ENCODE results near the gene PPME1. TPM values are rescaled to one million over a fixed set of nuclear protein-coding genes. Genes with fewer than 3 reads are reported as not detected.

The PPME1 gene
- total RNA-seq, 2 experiments from 2014 or later, result 13.7 to 16.3 TPM

GRCh38 chr11:74288911-74289310 lies 117.8 kb downstream of the PPME1 start:
- Histone ChIP-seq H3K4me1 (ENCODE audit: insufficient read depth, low read length) (no peaks in the 10 kb centered on the region), H3K9me3 (ENCODE audit: control insufficient read depth in 1 of 2, insufficient read depth in 1 of 2, low read length in 2 of 2) (no peaks in the 10 kb centered on the region), H3K4me3 (ENCODE audit: low read length) (no peak overlapping the region), H3K36me3 (ENCODE audit: insufficient read depth, low read length) (no peaks in the 10 kb centered on the region), H3K27me3 (ENCODE audit: control insufficient read depth in 1 of 2, insufficient read depth in 2 of 2, low read length in 2 of 2) (no peaks in the 10 kb centered on the region), H3K27ac (ENCODE audit: low read depth in 1 of 2, low read length in 2 of 2) (no peak overlapping the region)
- Mint-ChIP-seq H3K27me3 (no peaks in the 10 kb centered on the region), H3K9me3 (no peaks in the 10 kb centered on the region), H3K27ac (no peak overlapping the region), H3K36me3 (ENCODE audit: low read depth) (no peaks in the 10 kb centered on the region), H3K4me1 (ENCODE audit: low read depth) (peaks cover 5% of the 10 kb centered on the region), H3K4me3 (no peak overlapping the region)
- ATAC-seq (ENCODE audit: poor library complexity) (no peak), DNase-seq (peak in 2 of 14 experiments; percentile 13 to 29)
- intact Hi-C loops (cut with DNase I, micrococcal nuclease), result no loop called here
- POLR2A ChIA-PET, result no interaction called here
- no peak for TF ChIP-seq CTCF (IDR thresholded peaks at IDR 0.05)
- CTCF ChIA-PET, result no interaction called here

GRCh38 chr11:74297484-74297883 lies 126.4 kb downstream of the PPME1 start:
- no peak overlapping the region for H3K27ac ChIP-seq (ENCODE audit: low read depth in 1 of 2, low read length in 2 of 2)
- no peak for DNase-seq
- Mint-ChIP-seq H3K27ac (no peak overlapping the region), H3K4me3 (no peak overlapping the region), H3K36me3 (ENCODE audit: low read depth) (no peaks in the 10 kb centered on the region), H3K9me3 (no peaks in the 10 kb centered on the region), H3K4me1 (ENCODE audit: low read depth) (peaks cover 11% of the 10 kb centered on the region), H3K27me3 (no peaks in the 10 kb centered on the region)
- no peaks in the 10 kb centered on the region for H3K4me1 ChIP-seq (ENCODE audit: insufficient read depth, low read length)
- H3K9me3 ChIP-seq (ENCODE audit: control insufficient read depth in 1 of 2, insufficient read depth in 1 of 2, low read length in 2 of 2), result no peaks in the 10 kb centered on the region
- H3K27me3 ChIP-seq (ENCODE audit: control insufficient read depth in 1 of 2, insufficient read depth in 2 of 2, low read length in 2 of 2), result no peaks in the 10 kb centered on the region
- intact Hi-C loops (cut with DNase I, micrococcal nuclease), result no loop called here
- TF ChIP-seq CTCF (IDR thresholded peaks at IDR 0.05), result no peak
- no peaks in the 10 kb centered on the region for H3K36me3 ChIP-seq (ENCODE audit: insufficient read depth, low read length)
- H3K4me3 ChIP-seq (ENCODE audit: low read length), result no peak overlapping the region
- CTCF ChIA-PET, result no interaction called here
- POLR2A ChIA-PET, result interaction anchor here (0.9 kb wide), 1 partner anchor 10 kb away, joined by 3 read pairs; no protein-coding TSS in a partner anchor
- no peak for ATAC-seq (ENCODE audit: poor library complexity)

GRCh38 chr11:74299015-74299414 lies 127.9 kb downstream of the PPME1 start:
- Mint-ChIP-seq H3K9me3 (no peaks in the 10 kb centered on the region), H3K4me3 (no peak overlapping the region), H3K4me1 (ENCODE audit: low read depth) (peaks cover 11% of the 10 kb centered on the region), H3K27me3 (peaks cover under 1% of the 10 kb centered on the region), H3K36me3 (ENCODE audit: low read depth) (no peaks in the 10 kb centered on the region), H3K27ac (no peak overlapping the region)
- no peaks in the 10 kb centered on the region for H3K4me1 ChIP-seq (ENCODE audit: insufficient read depth, low read length)
- intact Hi-C loops (cut with DNase I, micrococcal nuclease), result no loop called here
- ChIA-PET POLR2A (no interaction called here), CTCF (no interaction called here)
- no peak overlapping the region for H3K4me3 ChIP-seq (ENCODE audit: low read length)
- ATAC-seq (ENCODE audit: poor library complexity) (no peak), DNase-seq (no peak)
- H3K9me3 ChIP-seq (ENCODE audit: control insufficient read depth in 1 of 2, insufficient read depth in 1 of 2, low read length in 2 of 2), result no peaks in the 10 kb centered on the region
- H3K27me3 ChIP-seq (ENCODE audit: control insufficient read depth in 1 of 2, insufficient read depth in 2 of 2, low read length in 2 of 2), result no peaks in the 10 kb centered on the region
- no peaks in the 10 kb centered on the region for H3K36me3 ChIP-seq (ENCODE audit: insufficient read depth, low read length)
- H3K27ac ChIP-seq (ENCODE audit: low read depth in 1 of 2, low read length in 2 of 2), result no peak overlapping the region
- no peak for TF ChIP-seq CTCF (IDR thresholded peaks at IDR 0.05)

Other genes with a start within 250 kb of the PPME1 start
- gene DNAJB13, start 220.3 kb upstream of the PPME1 start, total RNA-seq, result not detected
- gene UCP2, start 188.4 kb upstream of the PPME1 start, total RNA-seq, result 100 to 1,000 TPM; 467 to 468 TPM
- 1 to 10 TPM; 3.0 to 3.7 TPM for gene UCP3, start 162.2 kb upstream of the PPME1 start, total RNA-seq
- gene C2CD3, start 287 bp upstream of the PPME1 start, total RNA-seq, result 10 to 100 TPM; 31.9 to 35.1 TPM
- not detected for gene P4HA3, start 140.4 kb downstream of the PPME1 start, total RNA-seq
- gene PGM2L1, start 227.1 kb downstream of the PPME1 start, total RNA-seq, result 10 to 100 TPM; 10.2 to 11.8 TPM

Measured in CD4-positive, alpha-beta T cell (primary cell).